NB4 (cell line): ENCODE measurements around the gene EPS15.

Source experiments
- MYC ChIP-seq: IDR thresholded peaks from 2 replicates; pipeline ENCODE4 v1.6.1; 2011; ENCODE audit warnings: low read depth, low read length
- POLR2A ChIP-seq: IDR thresholded peaks from 2 replicates; pipeline ENCODE4 v1.6.1; 2011; ENCODE audit warnings: mild to moderate bottlenecking; ENCODE audit not compliant: insufficient read length; ENCODE audit errors: extremely low read depth
- TF ChIP-seq, protein P1 (sequence below): IDR thresholded peaks from one replicate; pipeline ENCODE4 v1.5.1; 2012; ENCODE audit warnings: low read depth, low read length

DNA sequence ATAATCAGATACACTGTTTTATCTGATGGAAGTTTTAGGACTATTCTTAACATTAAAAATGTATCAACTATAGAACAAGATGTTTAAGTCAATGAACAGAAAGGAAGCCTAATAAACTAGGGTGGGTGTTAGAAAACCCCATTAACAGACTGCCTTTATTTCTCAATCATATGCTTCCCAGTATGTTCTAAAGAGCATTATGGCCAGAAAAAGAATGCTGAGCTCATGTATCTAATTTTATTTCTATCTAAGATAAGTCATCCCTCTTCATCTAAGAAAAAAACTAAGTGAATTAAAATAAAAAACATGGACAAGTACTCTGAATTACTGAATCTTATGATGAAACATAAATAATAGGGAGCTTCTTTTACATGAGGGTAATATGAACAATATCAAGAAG is 102.2 kb downstream of the EPS15 start:
- TF ChIP-seq, protein P1, sequence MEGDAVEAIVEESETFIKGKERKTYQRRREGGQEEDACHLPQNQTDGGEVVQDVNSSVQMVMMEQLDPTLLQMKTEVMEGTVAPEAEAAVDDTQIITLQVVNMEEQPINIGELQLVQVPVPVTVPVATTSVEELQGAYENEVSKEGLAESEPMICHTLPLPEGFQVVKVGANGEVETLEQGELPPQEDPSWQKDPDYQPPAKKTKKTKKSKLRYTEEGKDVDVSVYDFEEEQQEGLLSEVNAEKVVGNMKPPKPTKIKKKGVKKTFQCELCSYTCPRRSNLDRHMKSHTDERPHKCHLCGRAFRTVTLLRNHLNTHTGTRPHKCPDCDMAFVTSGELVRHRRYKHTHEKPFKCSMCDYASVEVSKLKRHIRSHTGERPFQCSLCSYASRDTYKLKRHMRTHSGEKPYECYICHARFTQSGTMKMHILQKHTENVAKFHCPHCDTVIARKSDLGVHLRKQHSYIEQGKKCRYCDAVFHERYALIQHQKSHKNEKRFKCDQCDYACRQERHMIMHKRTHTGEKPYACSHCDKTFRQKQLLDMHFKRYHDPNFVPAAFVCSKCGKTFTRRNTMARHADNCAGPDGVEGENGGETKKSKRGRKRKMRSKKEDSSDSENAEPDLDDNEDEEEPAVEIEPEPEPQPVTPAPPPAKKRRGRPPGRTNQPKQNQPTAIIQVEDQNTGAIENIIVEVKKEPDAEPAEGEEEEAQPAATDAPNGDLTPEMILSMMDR, result no peak
- no peak for TF ChIP-seq POLR2A
- no peak for TF ChIP-seq MYC
